Lower lobe of right lung (tissue), 2 donors: Measurements from ENCODE around the gene TAS2R60. TPM values are rescaled to one million over a fixed set of nuclear protein-coding genes. Genes with fewer than 3 reads are reported as not detected.

Experiments
- ATAC-seq, 2 donors: fragments of 200-7000 bp; cut with Tn5 transposase; one replicate each; pipeline ENCODE4 v1.9.1; 2020 to 2022; ENCODE audit warnings: mild to moderate bottlenecking in 2 of 2, moderate library complexity in 2 of 2
- DNase-seq: peaks from one replicate; pipeline ENCODE4 v3.0.0-alpha.2; 2020
- H3K27ac ChIP-seq: fragments of 200-600 bp; one replicate; pipeline ENCODE4 v1.8.0; 2022
- H3K27me3 ChIP-seq: fragments of 200-600 bp; one replicate; pipeline ENCODE4 v1.8.0; 2022; ENCODE audit warnings: low read depth
- H3K36me3 ChIP-seq: fragments of 200-600 bp; one replicate; pipeline ENCODE4 v1.8.0; 2022; ENCODE audit warnings: mild to moderate bottlenecking
- H3K4me1 ChIP-seq: fragments of 200-600 bp; one replicate; pipeline ENCODE4 v1.8.0; 2022
- H3K4me3 ChIP-seq: fragments of 200-600 bp; one replicate; pipeline ENCODE4 v1.8.0; 2022; ENCODE audit warnings: mild to moderate bottlenecking
- H3K9me3 ChIP-seq: fragments of 200-600 bp; one replicate; pipeline ENCODE4 v1.8.0; 2022
- intact Hi-C: fragments of 100-400 bp; cut with DNase I; formaldehyde crosslinking; loops from one replicate; pipeline ENCODE4 v1.11.0; 2022
- total RNA-seq: library from RNA; stranded (reverse); fragmentation: NEBNext Ultra II Directional; extraction: Animal tissue kit (Norgen Biotek cat#: 25700); gene quantifications from one replicate; pipeline ENCODE4 v1.2.1, GENCODE V29; 2021
- TF ChIP-seq, protein P1 (sequence below): fragments of 200-600 bp; IDR thresholded peaks from one replicate; pipeline ENCODE4 v1.8.0; 2022; ENCODE audit warnings: antibody characterized with exemption, mild to moderate bottlenecking
- donor health status: DM: no; HTN: yes; CAD: no; lungs with severe emphysema.

The TAS2R60 gene
- total RNA-seq, 1 donor from 2014 or later: not detected

- no peaks in the 10 kb centered on the region for H3K9me3 ChIP-seq
- ATAC-seq (no peak), DNase-seq (no peak)
- H3K36me3 ChIP-seq: no peaks in the 10 kb centered on the region
- H3K4me1 ChIP-seq: peaks cover 5% of the 10 kb centered on the region
- no peaks in the 10 kb centered on the region for H3K27me3 ChIP-seq
- intact Hi-C loops: no loop called here
- H3K4me3 ChIP-seq: no peak overlapping the region
- TF ChIP-seq, protein P1, sequence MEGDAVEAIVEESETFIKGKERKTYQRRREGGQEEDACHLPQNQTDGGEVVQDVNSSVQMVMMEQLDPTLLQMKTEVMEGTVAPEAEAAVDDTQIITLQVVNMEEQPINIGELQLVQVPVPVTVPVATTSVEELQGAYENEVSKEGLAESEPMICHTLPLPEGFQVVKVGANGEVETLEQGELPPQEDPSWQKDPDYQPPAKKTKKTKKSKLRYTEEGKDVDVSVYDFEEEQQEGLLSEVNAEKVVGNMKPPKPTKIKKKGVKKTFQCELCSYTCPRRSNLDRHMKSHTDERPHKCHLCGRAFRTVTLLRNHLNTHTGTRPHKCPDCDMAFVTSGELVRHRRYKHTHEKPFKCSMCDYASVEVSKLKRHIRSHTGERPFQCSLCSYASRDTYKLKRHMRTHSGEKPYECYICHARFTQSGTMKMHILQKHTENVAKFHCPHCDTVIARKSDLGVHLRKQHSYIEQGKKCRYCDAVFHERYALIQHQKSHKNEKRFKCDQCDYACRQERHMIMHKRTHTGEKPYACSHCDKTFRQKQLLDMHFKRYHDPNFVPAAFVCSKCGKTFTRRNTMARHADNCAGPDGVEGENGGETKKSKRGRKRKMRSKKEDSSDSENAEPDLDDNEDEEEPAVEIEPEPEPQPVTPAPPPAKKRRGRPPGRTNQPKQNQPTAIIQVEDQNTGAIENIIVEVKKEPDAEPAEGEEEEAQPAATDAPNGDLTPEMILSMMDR: no peak
- no peak overlapping the region for H3K27ac ChIP-seq
Measured at GRCh38 chr7:143493751-143494150, 50.5 kb downstream of the TAS2R60 start.

Other genes starting within 250 kb of the TAS2R60 start
- gene TAS2R40, start 221.4 kb upstream of the TAS2R60 start, total RNA-seq: not detected
- gene GSTK1, start 180.0 kb upstream of the TAS2R60 start, total RNA-seq: 152 TPM
- 25.9 TPM for gene TMEM139, start 158.5 kb upstream of the TAS2R60 start, total RNA-seq
- gene CASP2, start 155.1 kb upstream of the TAS2R60 start, total RNA-seq: 33.7 TPM
- not detected for gene CLCN1, start 127.3 kb upstream of the TAS2R60 start, total RNA-seq
- gene FAM131B, start 80.7 kb upstream of the TAS2R60 start, total RNA-seq: 0.53 TPM
- gene ZYX, start 62.1 kb upstream of the TAS2R60 start, total RNA-seq: 231 TPM
- 9.0 TPM for gene EPHA1, start 34.6 kb upstream of the TAS2R60 start, total RNA-seq
- not detected for gene TAS2R41, start 34.4 kb downstream of the TAS2R60 start, total RNA-seq
- gene CTAGE15, start 128.3 kb downstream of the TAS2R60 start, total RNA-seq: 0.95 TPM
- gene TCAF2, start 177.5 kb downstream of the TAS2R60 start, total RNA-seq: 6.2 TPM